Activated naive CD8-positive, alpha-beta T cell treated with anti-CD3 and anti-CD28 coated beads, Interleukin-2, amount 10 ng/mL, durations not matched to agents 7 days and 5 days (primary cell): Measurements from ENCODE around the gene GNG12. TPM values are rescaled to one million over a fixed set of nuclear protein-coding genes. Genes with fewer than 3 reads are reported as not detected.

Experiments used
- ATAC-seq: fragments of 150-1000 bp; cut with Tn5 transposase; one replicate; pipeline ENCODE4 v1.10.0; 2021; ENCODE audit warnings: low read depth, moderate library complexity
- POLR2A ChIA-PET: fragments of 350-600 bp; sonication (Branson Sonifier 250); formaldehyde crosslinking; loops from one replicate; lab custom pipeline; 2021; ENCODE audit warnings: antibody characterized with exemption; lab: Charles Lee
- DNase-seq: peaks from one replicate; pipeline ENCODE4 v3.0.0; 2021
- H3K27ac Mint-ChIP-seq: one replicate; pipeline ENCODE4 v1.8.0; 2022; ENCODE audit warnings: mild to moderate bottlenecking, mixed read lengths
- H3K27me3 Mint-ChIP-seq: one replicate; pipeline ENCODE4 v1.8.0; 2022; ENCODE audit warnings: mild to moderate bottlenecking, moderate library complexity, mixed read lengths
- H3K36me3 Mint-ChIP-seq: one replicate; pipeline ENCODE4 v1.8.0; 2021; ENCODE audit warnings: mild to moderate bottlenecking, mixed read lengths
- H3K4me1 Mint-ChIP-seq: one replicate; pipeline ENCODE4 v1.8.0; 2021; ENCODE audit warnings: mixed read lengths
- H3K4me3 Mint-ChIP-seq: one replicate; pipeline ENCODE4 v1.8.0; 2022; ENCODE audit warnings: mild to moderate bottlenecking, moderate library complexity, mixed read lengths
- H3K9me3 Mint-ChIP-seq: one replicate; pipeline ENCODE4 v1.8.0; 2021; ENCODE audit warnings: mixed read lengths
- total RNA-seq, 2 experiments: library from RNA; stranded (reverse); gene quantifications; one replicate each; pipeline ENCODE4 v1.2.3, GENCODE V29; 2021

Gene GNG12
- total RNA-seq, 2 experiments from 2014 or later, result not detected

- peak overlapping the region; percentile 99 for H3K4me3 Mint-ChIP-seq
- no peaks in the 10 kb centered on the region for H3K27me3 Mint-ChIP-seq
- peak overlapping the region; percentile 56 for H3K27ac Mint-ChIP-seq
- peaks cover 27% of the 10 kb centered on the region for H3K4me1 Mint-ChIP-seq
- ATAC-seq (no peak), DNase-seq (no peak)
- peaks cover 3% of the 10 kb centered on the region for H3K36me3 Mint-ChIP-seq
- POLR2A ChIA-PET, result interaction anchor here (4.7 kb wide), 1 partner anchor 9 kb away, joined by 96 read pairs; no protein-coding TSS in a partner anchor
- H3K9me3 Mint-ChIP-seq, result peaks cover 1% of the 10 kb centered on the region
These were observed 149.3 kb downstream of the GNG12 start for GRCh38 chr1:67683766-67684525.

- ATAC-seq (no peak), DNase-seq (no peak)
- H3K4me3 Mint-ChIP-seq, result no peak overlapping the region
- peaks cover 23% of the 10 kb centered on the region for H3K4me1 Mint-ChIP-seq
- H3K36me3 Mint-ChIP-seq, result peaks cover 3% of the 10 kb centered on the region
- POLR2A ChIA-PET, result interaction anchor here (4.7 kb wide), 1 partner anchor 9 kb away, joined by 96 read pairs; no protein-coding TSS in a partner anchor
- H3K27me3 Mint-ChIP-seq, result no peaks in the 10 kb centered on the region
- peaks cover 1% of the 10 kb centered on the region for H3K9me3 Mint-ChIP-seq
- no peak overlapping the region for H3K27ac Mint-ChIP-seq
These were observed 150.0 kb downstream of the GNG12 start for GRCh38 chr1:67683316-67683715.

- no peak overlapping the region for H3K4me3 Mint-ChIP-seq
These were observed 150.5 kb downstream of the GNG12 start for GRCh38 chr1:67682659-67683197.

GRCh38 chr1:67680486-67680885 is 152.8 kb downstream of the GNG12 start:
- Mint-ChIP-seq H3K27ac (no peak overlapping the region), H3K4me1 (peaks cover 18% of the 10 kb centered on the region), H3K36me3 (no peaks in the 10 kb centered on the region), H3K27me3 (no peaks in the 10 kb centered on the region), H3K4me3 (no peak overlapping the region), H3K9me3 (peaks cover 1% of the 10 kb centered on the region)
- ATAC-seq (no peak), DNase-seq (no peak)
- POLR2A ChIA-PET, result no interaction called here

More at GRCh38 chr1:67682659-67683197, 150.5 kb downstream of the GNG12 start:
- POLR2A ChIA-PET, result no interaction called here
- Mint-ChIP-seq H3K36me3 (peaks cover 2% of the 10 kb centered on the region), H3K27me3 (no peaks in the 10 kb centered on the region), H3K9me3 (peaks cover 1% of the 10 kb centered on the region), H3K4me1 (peaks cover 21% of the 10 kb centered on the region), H3K27ac (no peak overlapping the region)
- DNase-seq (no peak), ATAC-seq (no peak)

GRCh38 chr1:67679691-67680090 is 153.6 kb downstream of the GNG12 start:
- Mint-ChIP-seq H3K27me3 (no peaks in the 10 kb centered on the region), H3K36me3 (no peaks in the 10 kb centered on the region), H3K4me3 (no peak overlapping the region), H3K27ac (no peak overlapping the region), H3K9me3 (peaks cover 1% of the 10 kb centered on the region), H3K4me1 (peaks cover 24% of the 10 kb centered on the region)
- ATAC-seq, result no peak
- POLR2A ChIA-PET, result no interaction called here
- no peak for DNase-seq

GRCh38 chr1:67677930-67678329 is 155.3 kb downstream of the GNG12 start:
- Mint-ChIP-seq H3K27ac (no peak overlapping the region), H3K4me3 (no peak overlapping the region), H3K4me1 (peaks cover 23% of the 10 kb centered on the region), H3K27me3 (peaks cover 3% of the 10 kb centered on the region), H3K36me3 (no peaks in the 10 kb centered on the region), H3K9me3 (peaks cover 1% of the 10 kb centered on the region)
- ATAC-seq, result no peak
- no peak for DNase-seq
- POLR2A ChIA-PET, result no interaction called here

- H3K36me3 Mint-ChIP-seq, result no peaks in the 10 kb centered on the region
- POLR2A ChIA-PET, result interaction anchor here (5.5 kb wide), 1 partner anchor 8 kb away, joined by 96 read pairs; the partner anchor contains the start of gene GADD45A
- H3K27me3 Mint-ChIP-seq, result peaks cover 5% of the 10 kb centered on the region
- H3K27ac Mint-ChIP-seq, result no peak overlapping the region
- H3K4me1 Mint-ChIP-seq, result peaks cover 23% of the 10 kb centered on the region
- no peak overlapping the region for H3K4me3 Mint-ChIP-seq
- peaks cover 1% of the 10 kb centered on the region for H3K9me3 Mint-ChIP-seq
- ATAC-seq (no peak), DNase-seq (no peak)
These were observed 155.9 kb downstream of the GNG12 start for GRCh38 chr1:67677408-67677807.

- Mint-ChIP-seq H3K4me3 (no peak overlapping the region), H3K4me1 (peaks cover 23% of the 10 kb centered on the region), H3K27ac (no peak overlapping the region), H3K36me3 (no peaks in the 10 kb centered on the region), H3K9me3 (peaks cover under 1% of the 10 kb centered on the region), H3K27me3 (peaks cover 5% of the 10 kb centered on the region)
- DNase-seq (no peak), ATAC-seq (no peak)
- POLR2A ChIA-PET, result interaction anchor here (5.5 kb wide), 1 partner anchor 8 kb away, joined by 96 read pairs; the partner anchor contains the start of gene GADD45A
These were observed 156.3 kb downstream of the GNG12 start for GRCh38 chr1:67676946-67677345.

GRCh38 chr1:67676287-67676686 is 157.0 kb downstream of the GNG12 start:
- DNase-seq, result no peak
- Mint-ChIP-seq H3K4me3 (no peak overlapping the region), H3K27me3 (peaks cover 5% of the 10 kb centered on the region), H3K36me3 (no peaks in the 10 kb centered on the region), H3K27ac (no peak overlapping the region), H3K4me1 (peaks cover 23% of the 10 kb centered on the region), H3K9me3 (no peaks in the 10 kb centered on the region)
- POLR2A ChIA-PET, result interaction anchor here (5.5 kb wide), 1 partner anchor 9 kb away, joined by 96 read pairs; the partner anchor contains the start of gene GADD45A
- no peak for ATAC-seq

GRCh38 chr1:67675800-67676199 is 157.5 kb downstream of the GNG12 start:
- Mint-ChIP-seq H3K4me3 (no peak overlapping the region), H3K27me3 (peaks cover 6% of the 10 kb centered on the region), H3K9me3 (no peaks in the 10 kb centered on the region), H3K36me3 (no peaks in the 10 kb centered on the region), H3K4me1 (peaks cover 23% of the 10 kb centered on the region), H3K27ac (no peak overlapping the region)
- POLR2A ChIA-PET, result interaction anchor here (5.5 kb wide), 1 partner anchor 10 kb away, joined by 96 read pairs; the partner anchor contains the start of gene GADD45A
- DNase-seq (no peak), ATAC-seq (no peak)

GRCh38 chr1:67674260-67675011 is 158.8 kb downstream of the GNG12 start:
- Mint-ChIP-seq H3K36me3 (no peaks in the 10 kb centered on the region), H3K9me3 (no peaks in the 10 kb centered on the region), H3K27ac (peak overlapping the region; percentile 90), H3K27me3 (peaks cover 13% of the 10 kb centered on the region), H3K4me3 (peak overlapping the region; percentile 58), H3K4me1 (peaks cover 23% of the 10 kb centered on the region)
- ATAC-seq, result peak; percentile 96
- peak; percentile 40 for DNase-seq
- POLR2A ChIA-PET, result interaction anchor here (0.7 to 5.5 kb wide), 2 partner anchors 11 to 750 kb away, joined by 3 to 96 read pairs; partner anchors contain the start of genes DNAI4, GADD45A and MIER1

GRCh38 chr1:67673468-67674201 is 159.6 kb downstream of the GNG12 start:
- Mint-ChIP-seq H3K27ac (no peak overlapping the region), H3K4me3 (no peak overlapping the region)

More at GRCh38 chr1:67673468-67674201, 159.6 kb downstream of the GNG12 start:
- peaks cover 17% of the 10 kb centered on the region for H3K27me3 Mint-ChIP-seq
- no peaks in the 10 kb centered on the region for H3K36me3 Mint-ChIP-seq
- H3K4me1 Mint-ChIP-seq, result peaks cover 23% of the 10 kb centered on the region
- H3K9me3 Mint-ChIP-seq, result no peaks in the 10 kb centered on the region
- POLR2A ChIA-PET, result interaction anchor here (0.7 to 5.5 kb wide), 2 partner anchors 12 to 749 kb away, joined by 3 to 96 read pairs; partner anchors contain the start of genes DNAI4, GADD45A and MIER1
- ATAC-seq (no peak), DNase-seq (no peak)
